Measurements from ENCODE around the gene SLC27A6.

SLC27A6 gene

DNA sequence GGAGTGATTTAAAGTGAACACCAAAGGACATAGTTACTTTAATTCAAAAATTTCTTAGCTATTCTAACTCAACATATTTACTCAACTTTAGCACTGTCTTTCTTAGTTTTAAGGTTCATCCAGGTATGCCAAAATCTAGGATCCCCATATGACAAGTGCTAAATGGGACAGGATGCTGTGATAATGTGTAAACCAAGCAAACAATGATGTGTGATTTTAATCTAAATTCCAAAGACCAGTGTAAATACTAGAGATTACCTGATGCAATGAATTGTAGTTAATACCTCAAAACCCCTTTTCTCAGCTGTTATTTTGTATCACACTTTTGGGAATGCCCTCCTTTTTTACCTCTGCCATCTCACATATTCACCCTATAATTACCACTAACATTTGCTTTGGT is 102.5 kb downstream of the SLC27A6 start:
- no peaks in the 10 kb centered on the region for H3K9me3 ChIP-seq (ENCODE audit: severe bottlenecking)
- H3K36me3 ChIP-seq (ENCODE audit: low read depth), result no peaks in the 10 kb centered on the region
- peaks cover 4% of the 10 kb centered on the region for H3K4me1 ChIP-seq (ENCODE audit: insufficient read depth, poor library complexity, severe bottlenecking)
- H3K27ac ChIP-seq (ENCODE audit: poor library complexity, severe bottlenecking), result no peak overlapping the region
- TF ChIP-seq, protein P1, sequence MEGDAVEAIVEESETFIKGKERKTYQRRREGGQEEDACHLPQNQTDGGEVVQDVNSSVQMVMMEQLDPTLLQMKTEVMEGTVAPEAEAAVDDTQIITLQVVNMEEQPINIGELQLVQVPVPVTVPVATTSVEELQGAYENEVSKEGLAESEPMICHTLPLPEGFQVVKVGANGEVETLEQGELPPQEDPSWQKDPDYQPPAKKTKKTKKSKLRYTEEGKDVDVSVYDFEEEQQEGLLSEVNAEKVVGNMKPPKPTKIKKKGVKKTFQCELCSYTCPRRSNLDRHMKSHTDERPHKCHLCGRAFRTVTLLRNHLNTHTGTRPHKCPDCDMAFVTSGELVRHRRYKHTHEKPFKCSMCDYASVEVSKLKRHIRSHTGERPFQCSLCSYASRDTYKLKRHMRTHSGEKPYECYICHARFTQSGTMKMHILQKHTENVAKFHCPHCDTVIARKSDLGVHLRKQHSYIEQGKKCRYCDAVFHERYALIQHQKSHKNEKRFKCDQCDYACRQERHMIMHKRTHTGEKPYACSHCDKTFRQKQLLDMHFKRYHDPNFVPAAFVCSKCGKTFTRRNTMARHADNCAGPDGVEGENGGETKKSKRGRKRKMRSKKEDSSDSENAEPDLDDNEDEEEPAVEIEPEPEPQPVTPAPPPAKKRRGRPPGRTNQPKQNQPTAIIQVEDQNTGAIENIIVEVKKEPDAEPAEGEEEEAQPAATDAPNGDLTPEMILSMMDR (IDR thresholded peaks at IDR 0.05; ENCODE audit: poor library complexity, severe bottlenecking), result no peak
- peaks cover 11% of the 10 kb centered on the region for H3K27me3 ChIP-seq (ENCODE audit: insufficient read depth, poor library complexity, severe bottlenecking)
- DNase-seq (ENCODE audit: low spot score), result no peak
- ATAC-seq (ENCODE audit: low read depth), result no peak
- H3K4me3 ChIP-seq (ENCODE audit: severe bottlenecking), result no peak overlapping the region

DNA sequence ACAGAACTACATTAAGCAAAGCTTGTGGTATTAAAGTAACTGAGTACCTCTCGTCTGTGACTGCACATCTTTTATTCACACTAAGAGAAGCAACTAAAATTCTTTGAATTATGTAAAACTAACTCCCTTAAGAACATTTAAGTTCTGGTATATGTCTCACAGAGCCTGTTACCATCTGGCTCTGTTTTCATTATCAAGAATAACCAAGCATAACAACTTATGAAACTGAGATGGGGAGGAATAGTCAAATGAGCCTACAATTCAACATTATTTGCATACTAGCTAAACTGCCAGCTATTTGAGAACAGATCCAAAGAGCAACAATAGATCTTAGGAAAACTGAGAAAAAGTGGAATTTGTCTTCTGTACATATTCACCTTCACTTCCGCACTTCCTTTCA is 104.0 kb downstream of the SLC27A6 start:
- Histone ChIP-seq H3K27ac (ENCODE audit: poor library complexity, severe bottlenecking) (no peak overlapping the region), H3K4me3 (ENCODE audit: severe bottlenecking) (no peak overlapping the region), H3K4me1 (ENCODE audit: insufficient read depth, poor library complexity, severe bottlenecking) (peaks cover 4% of the 10 kb centered on the region), H3K36me3 (ENCODE audit: low read depth) (no peaks in the 10 kb centered on the region), H3K27me3 (ENCODE audit: insufficient read depth, poor library complexity, severe bottlenecking) (peaks cover 11% of the 10 kb centered on the region), H3K9me3 (ENCODE audit: severe bottlenecking) (no peaks in the 10 kb centered on the region)
- DNase-seq (ENCODE audit: low spot score), result no peak
- no peak for ATAC-seq (ENCODE audit: low read depth)
- TF ChIP-seq, protein P1 (IDR thresholded peaks at IDR 0.05; ENCODE audit: poor library complexity, severe bottlenecking), result no peak

DNA sequence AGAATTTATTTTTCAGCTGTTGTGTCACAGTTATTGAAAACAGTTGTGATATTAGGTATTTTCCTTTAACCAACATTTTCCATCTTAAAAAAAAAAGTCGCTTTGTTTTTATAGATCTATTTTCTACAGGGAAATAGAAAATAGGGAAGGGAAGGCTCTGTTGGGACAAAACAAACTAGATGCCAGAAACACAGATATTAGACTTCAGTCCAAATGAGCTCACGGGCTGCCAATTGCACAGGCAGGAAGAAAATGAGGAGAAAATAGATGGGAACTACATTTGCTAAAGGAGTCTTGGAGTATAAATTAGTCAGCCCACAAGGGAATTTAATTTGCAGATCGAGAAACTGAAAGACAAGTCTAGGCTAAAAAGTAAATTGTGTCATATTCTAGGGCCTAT is 107.8 kb downstream of the SLC27A6 start:
- no peaks in the 10 kb centered on the region for H3K9me3 ChIP-seq (ENCODE audit: severe bottlenecking)
- peaks cover 15% of the 10 kb centered on the region for H3K27me3 ChIP-seq (ENCODE audit: insufficient read depth, poor library complexity, severe bottlenecking)
- H3K4me1 ChIP-seq (ENCODE audit: insufficient read depth, poor library complexity, severe bottlenecking), result peaks cover 4% of the 10 kb centered on the region
- no peak overlapping the region for H3K27ac ChIP-seq (ENCODE audit: poor library complexity, severe bottlenecking)
- no peak for DNase-seq (ENCODE audit: low spot score)
- ATAC-seq (ENCODE audit: low read depth), result no peak
- no peaks in the 10 kb centered on the region for H3K36me3 ChIP-seq (ENCODE audit: low read depth)
- no peak overlapping the region for H3K4me3 ChIP-seq (ENCODE audit: severe bottlenecking)
- TF ChIP-seq, protein P1 (IDR thresholded peaks at IDR 0.05; ENCODE audit: poor library complexity, severe bottlenecking), result no peak

DNA sequence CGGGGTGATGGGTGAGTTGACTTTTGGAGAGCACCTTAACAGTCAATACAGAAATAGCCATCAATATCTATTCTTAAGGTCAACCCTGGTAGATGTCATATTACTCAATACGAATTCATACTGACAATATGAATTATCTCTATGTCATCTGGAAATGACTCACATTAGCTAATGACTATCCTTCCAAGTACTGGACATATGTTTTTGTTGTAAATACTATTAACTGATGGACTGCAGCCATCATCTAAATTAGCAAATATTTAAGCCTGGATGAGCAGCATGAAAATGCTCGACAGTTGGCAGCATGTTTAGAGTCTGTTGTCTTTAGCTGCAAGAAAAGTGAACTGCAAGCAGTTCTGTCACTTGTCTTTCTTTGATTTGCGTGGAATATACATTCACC is 109.6 kb downstream of the SLC27A6 start:
- H3K27ac ChIP-seq (ENCODE audit: poor library complexity, severe bottlenecking), result no peak overlapping the region
- TF ChIP-seq, protein P1 (IDR thresholded peaks at IDR 0.05; ENCODE audit: poor library complexity, severe bottlenecking), result no peak
- H3K9me3 ChIP-seq (ENCODE audit: severe bottlenecking), result no peaks in the 10 kb centered on the region
- H3K4me3 ChIP-seq (ENCODE audit: severe bottlenecking), result no peak overlapping the region
- DNase-seq (ENCODE audit: low spot score) (no peak), ATAC-seq (ENCODE audit: low read depth) (peak; percentile 25; the same call in 1 of the 3 replicates)
- no peaks in the 10 kb centered on the region for H3K36me3 ChIP-seq (ENCODE audit: low read depth)
- peaks cover 6% of the 10 kb centered on the region for H3K27me3 ChIP-seq (ENCODE audit: insufficient read depth, poor library complexity, severe bottlenecking)
- H3K4me1 ChIP-seq (ENCODE audit: insufficient read depth, poor library complexity, severe bottlenecking), result peaks cover 4% of the 10 kb centered on the region

DNA sequence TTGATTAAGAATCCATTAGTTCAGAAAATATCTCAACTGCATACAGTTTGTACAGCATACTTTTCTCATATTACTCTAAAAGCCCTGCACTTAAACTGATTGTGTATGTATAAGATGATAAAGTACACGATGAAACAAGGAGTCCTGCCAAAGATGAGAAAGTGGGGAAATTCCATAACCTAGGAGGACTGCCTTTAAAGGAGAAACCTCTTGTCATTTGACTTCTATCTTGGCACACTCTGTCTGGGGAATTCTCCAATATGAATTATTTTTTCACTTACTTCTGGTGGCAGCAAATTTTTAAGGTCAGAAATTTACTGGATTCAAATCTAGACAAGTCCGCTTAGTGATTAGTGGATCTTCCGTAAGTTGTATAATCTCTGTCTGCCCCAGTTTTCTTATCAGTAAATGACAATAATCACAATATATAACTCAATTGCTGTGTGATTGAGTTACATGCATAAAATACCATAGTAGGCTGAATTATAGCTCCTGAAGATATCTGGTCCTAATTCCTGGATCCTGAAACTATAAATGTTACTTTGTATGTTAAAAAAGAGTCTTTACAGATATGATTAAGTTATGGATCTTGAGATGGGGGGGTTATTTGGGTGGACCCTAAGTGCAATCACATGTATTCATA is 112.3 kb downstream of the SLC27A6 start:
- no peak overlapping the region for H3K4me3 ChIP-seq (ENCODE audit: severe bottlenecking)
- TF ChIP-seq, protein P1 (IDR thresholded peaks at IDR 0.05; ENCODE audit: poor library complexity, severe bottlenecking), result no peak
- ATAC-seq (ENCODE audit: low read depth) (no peak), DNase-seq (ENCODE audit: low spot score) (no peak)
- H3K36me3 ChIP-seq (ENCODE audit: low read depth), result no peaks in the 10 kb centered on the region
- H3K27ac ChIP-seq (ENCODE audit: poor library complexity, severe bottlenecking), result no peak overlapping the region
- no peaks in the 10 kb centered on the region for H3K9me3 ChIP-seq (ENCODE audit: severe bottlenecking)
- peaks cover 6% of the 10 kb centered on the region for H3K27me3 ChIP-seq (ENCODE audit: insufficient read depth, poor library complexity, severe bottlenecking)
- H3K4me1 ChIP-seq (ENCODE audit: insufficient read depth, poor library complexity, severe bottlenecking), result no peaks in the 10 kb centered on the region
